ENCODE measurements around the gene CEMP1.

The CEMP1 gene

GRCh38 chr16:2481676-2482075 lies 49.5 kb downstream of the CEMP1 start:
- Mint-ChIP-seq H3K36me3 (ENCODE audit: insufficient read depth) (no peaks in the 10 kb centered on the region), H3K9me3 (no peaks in the 10 kb centered on the region), H3K27ac (ENCODE audit: low read depth) (no peak overlapping the region), H3K27me3 (no peaks in the 10 kb centered on the region), H3K4me1 (peaks cover 42% of the 10 kb centered on the region), H3K4me3 (no peak overlapping the region)
- ATAC-seq (replicated peaks; ENCODE audit: extremely low read depth, poor library complexity, severe bottlenecking) (no peak), DNase-seq (ENCODE audit: low spot score in 2 of 2) (no peak)

GRCh38 chr16:2480948-2481347 lies 50.3 kb downstream of the CEMP1 start:
- Mint-ChIP-seq H3K4me1 (peaks cover 48% of the 10 kb centered on the region), H3K36me3 (ENCODE audit: insufficient read depth) (no peaks in the 10 kb centered on the region), H3K4me3 (no peak overlapping the region), H3K27me3 (no peaks in the 10 kb centered on the region), H3K27ac (ENCODE audit: low read depth) (no peak overlapping the region), H3K9me3 (no peaks in the 10 kb centered on the region)
- DNase-seq (ENCODE audit: low spot score in 2 of 2) (no peak), ATAC-seq (replicated peaks; ENCODE audit: extremely low read depth, poor library complexity, severe bottlenecking) (no peak)

Measured in central memory CD8-positive, alpha-beta T cell (primary cell).